ENCODE measurements around the gene ASRGL1. TPM values are rescaled to one million over a fixed set of nuclear protein-coding genes. Genes with fewer than 3 reads are reported as not detected.
A peak's percentile ranks its signal among the peaks of the same experiment; 100 is the strongest.
"Not testable (repeated sequence)": the region's sequence is repeated elsewhere in the genome, so short reads cannot be mapped to it uniquely, and the experiment has no call there.

The ASRGL1 gene
- total RNA-seq, 1 experiment from 2014 or later = 10.6 TPM

DNA sequence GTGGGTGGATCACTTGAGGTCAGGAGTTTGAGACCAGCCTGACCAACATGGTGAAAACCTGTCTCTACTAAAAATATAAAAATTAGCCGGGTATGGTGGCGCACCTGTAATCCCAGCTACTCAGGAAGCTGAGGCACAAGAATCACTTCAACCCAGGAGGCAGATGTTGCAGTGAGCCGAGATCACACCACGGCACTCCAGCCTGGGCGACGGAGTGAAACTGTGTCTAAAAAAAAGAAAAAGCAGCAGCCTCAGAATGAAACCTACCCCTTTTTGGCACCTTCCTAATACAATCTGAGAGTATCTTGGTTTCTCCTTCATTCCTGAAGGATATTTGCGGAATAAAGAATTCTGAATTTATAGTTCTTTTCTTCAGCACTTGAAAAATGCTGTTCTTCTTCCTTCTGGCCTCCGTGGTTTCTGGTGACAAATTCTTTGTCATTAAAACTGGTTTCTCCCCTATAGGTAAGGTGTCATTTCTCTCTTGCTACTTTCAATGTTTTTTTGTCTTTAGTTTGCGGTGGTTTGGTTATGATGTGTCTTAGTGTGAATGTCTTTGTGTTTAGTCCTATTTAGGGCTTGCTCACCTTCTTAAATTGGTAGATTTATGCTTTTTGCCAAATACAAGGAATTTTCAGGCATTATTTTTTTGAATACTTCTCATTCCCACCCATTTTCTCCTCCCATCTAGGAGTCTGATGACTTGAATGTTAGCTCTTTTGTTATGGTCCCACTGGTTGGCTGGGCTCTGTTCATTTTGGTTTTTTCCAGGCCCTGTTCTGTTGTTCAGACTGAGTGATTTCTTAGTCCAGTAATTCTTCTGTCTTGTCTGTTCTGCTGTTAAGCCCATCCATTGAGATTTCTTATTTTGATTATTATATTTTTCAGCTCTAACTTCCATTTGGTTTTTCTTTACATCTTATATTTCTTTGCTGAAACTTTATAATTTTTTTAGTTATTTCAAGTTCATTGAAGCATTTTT lies 15.4 kb downstream of the ASRGL1 start:
- no peak for DNase-seq (ENCODE audit: low spot score)

DNA sequence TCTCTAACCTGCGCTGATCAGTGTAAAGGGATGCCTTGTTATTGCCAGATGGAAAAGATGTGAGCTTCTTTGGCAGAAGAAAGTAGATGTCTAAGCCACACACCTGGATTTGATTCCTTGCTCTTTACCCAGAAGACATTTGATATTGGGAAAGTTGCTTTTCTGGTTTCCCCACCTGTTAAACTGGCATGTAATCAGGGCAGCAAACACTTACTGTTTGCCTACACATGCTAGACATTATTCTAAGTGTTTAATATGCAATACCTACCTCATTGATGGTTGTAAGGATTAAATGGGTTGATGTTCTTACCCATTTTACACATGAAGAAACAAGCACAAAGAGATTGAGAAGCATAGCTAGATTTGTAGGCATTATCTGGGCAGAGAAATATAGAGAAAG lies 16.6 kb downstream of the ASRGL1 start:
- no peak for DNase-seq (ENCODE audit: low spot score)

DNA sequence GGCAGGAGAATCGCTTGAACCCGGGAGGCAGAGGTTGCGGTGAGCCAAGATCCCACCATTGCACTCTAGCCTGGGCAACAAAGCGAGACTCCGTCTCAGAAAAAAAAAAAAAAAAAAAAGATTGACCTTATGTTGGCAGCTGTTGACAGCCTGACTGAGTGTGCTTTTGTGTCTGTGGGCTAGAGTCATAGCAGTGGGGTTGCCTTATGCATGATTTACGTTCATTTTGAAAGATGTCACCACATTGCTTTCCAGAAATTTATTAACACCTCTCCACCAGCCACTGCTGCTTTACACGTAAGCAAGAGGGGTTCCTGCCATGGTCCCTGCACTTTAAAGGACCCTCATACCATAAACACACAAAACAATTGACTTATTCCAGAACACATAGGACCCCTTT lies 21.0 kb downstream of the ASRGL1 start:
- no peak for DNase-seq (ENCODE audit: low spot score)

DNA sequence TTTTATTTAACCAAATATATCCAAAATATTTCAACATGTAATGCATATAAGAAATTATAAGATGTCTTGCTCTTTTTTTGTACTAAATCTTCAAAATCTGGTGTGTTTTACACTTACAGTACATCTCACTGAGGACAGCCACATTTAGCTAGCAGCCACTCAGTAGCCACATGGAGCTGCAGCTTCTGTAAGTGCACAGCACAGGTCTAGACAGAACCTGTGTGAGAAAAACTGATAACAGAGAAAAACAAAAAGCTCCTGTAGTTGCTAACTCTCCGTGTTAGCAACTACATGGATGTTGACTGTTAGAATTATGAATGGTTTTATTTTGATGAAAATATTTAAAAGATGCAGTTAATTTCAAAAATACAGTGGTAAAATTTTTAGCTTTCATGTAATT lies 22.2 kb downstream of the ASRGL1 start:
- DNase-seq (ENCODE audit: low spot score) = no peak

DNA sequence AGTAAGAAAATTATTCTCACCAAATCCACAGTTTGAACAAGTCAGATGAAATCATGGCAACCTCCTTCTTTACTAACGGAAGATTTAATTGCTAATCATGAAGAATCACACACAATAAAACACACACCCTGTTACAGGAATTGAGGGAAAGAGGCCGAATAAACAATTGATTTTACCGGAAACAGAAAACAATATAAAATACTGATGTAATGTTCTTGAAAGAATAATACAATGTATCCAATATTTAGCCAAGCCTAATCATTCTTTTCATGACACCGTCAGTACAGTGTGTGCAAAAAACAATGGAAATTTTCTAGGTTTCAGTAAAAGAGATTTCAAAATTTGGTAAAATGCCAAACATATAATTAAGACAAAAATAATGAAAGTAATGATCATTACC lies 23.4 kb downstream of the ASRGL1 start:
- DNase-seq (ENCODE audit: low spot score) = no peak

DNA sequence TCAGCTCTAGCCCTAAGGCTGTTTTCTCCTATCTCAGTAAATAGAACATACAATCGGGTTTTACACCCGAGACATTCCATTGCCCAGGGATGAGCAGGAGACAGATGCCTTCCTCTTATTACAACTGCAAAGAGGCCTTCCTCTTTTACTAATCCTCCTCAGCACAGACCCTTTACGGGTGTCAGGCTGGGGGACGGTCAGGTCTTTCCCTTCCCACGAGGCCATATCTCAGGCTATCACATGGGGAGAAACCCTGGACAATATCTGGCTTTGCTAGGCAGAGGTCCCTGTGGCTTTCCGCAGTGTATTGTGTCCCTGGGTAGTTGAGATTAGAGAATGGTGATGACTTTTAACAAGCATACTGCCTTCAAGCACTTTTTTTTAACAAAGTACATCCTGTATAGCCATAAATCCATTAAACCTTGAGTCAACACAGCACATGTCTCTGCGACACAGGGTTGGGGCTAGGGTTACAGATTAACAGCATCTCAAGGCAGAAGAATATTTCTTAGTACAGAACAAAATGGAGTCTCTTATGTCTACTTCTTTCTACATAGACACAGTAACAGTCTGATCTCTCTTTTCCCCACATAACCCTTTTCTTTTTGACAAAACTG lies 31.7 kb downstream of the ASRGL1 start:
- not testable (repeated sequence) for DNase-seq (ENCODE audit: low spot score)

DNA sequence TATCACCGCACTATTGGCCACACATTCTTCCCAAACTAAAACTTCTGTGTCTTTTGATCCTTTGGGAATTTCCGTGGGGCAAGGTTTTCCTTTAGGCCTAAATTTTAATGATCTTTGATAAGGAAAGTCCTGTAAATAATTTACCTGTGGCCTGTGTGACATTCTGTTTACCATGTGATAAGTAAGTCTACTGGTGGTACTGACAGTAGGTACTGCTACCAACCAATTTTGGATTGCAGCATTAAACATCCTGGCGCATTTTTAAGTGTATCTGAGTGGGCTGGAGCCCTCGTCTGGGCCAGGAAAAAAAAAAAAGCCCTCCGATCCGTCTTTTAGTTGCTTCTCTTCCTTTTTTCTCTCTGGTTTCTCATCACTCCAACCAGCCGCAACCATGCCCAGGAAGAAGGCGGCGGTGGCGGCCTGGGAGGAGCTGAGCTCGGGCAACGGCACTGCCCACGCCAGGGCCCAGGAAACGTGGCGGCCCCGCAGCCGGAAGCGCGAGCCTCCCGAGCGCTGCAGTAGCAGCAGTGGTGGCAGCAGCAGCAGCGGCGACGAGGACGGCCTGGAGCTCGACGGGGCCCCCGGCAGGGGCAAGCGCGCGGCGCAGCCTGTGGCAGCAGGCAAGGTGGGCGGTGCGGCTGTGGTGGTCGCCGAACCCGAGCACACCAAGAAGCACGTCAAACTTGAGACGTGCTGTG lies 33.6 kb downstream of the ASRGL1 start:
- DNase-seq (ENCODE audit: low spot score) = no peak

DNA sequence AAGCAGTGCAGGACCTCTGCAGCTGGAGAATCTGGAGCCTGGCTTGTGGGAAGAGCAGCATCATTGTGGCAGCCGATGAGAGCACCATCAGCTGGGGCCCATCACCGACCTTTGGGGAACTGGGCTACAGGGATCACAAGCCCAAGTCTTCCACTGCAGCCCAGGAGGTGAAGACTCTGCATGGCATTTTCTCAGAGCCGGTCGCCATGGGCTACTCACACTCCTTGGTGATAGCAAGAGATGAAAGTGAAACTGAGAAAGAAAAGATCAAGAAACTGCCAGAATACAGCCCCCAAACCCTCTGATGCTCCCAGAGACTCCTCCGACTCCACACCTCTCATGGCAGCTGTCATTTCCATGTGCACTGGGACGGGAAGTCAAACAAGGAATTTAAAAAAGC lies 35.6 kb downstream of the ASRGL1 start:
- DNase-seq (ENCODE audit: low spot score) = no peak

DNA sequence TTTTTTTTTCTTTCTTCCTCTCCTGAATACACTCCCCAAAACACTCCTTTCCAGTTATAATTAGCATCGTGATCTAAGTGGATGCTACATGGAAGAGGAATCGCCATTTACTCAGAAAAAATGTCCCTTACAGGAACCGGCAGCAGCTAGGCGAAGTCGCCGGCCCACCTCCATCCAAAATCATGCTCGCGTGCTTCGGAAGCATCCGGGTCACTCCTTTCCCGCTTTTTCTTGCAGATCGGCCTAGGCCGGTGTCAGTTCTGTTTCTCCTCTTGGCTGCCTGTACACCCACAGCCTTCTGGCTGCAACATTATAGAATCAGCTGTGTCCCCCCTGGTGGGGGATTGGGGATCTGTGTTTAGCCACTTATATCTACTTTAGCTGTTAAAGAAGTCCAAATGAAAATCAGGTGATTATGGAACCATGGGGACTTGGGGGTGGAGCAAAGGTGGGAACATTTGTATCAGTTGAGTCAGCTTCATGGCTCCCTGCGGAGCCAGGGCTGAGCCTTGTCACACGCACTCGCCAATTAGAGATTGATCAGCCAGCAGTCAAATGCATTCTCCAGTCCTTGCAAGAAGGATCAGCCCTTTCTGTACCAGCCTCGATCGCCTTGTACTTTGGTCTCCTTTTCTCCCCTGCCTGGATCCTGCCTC lies 36.3 kb downstream of the ASRGL1 start:
- DNase-seq (ENCODE audit: low spot score) = no peak

DNA sequence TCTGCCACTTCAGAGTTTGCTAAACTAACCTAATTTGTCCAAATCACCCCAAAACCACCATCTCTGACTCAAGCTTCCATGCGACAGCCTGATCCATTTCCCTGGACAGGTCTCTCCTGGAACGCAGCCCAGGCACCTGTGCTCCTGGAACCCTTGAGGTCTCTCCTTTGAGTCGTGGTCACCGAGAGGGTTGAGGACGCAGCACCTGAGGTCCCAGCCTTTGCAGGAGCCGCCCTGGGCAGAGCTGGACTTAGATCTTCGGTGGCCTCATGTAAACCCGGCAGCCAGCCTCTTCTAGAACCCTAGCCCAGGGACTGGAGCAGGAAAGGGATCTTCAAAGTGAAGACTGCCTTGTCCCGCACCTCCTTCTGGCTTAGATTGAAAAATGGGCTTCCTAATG lies 37.6 kb downstream of the ASRGL1 start:
- DNase-seq (ENCODE audit: low spot score) = no peak

DNA sequence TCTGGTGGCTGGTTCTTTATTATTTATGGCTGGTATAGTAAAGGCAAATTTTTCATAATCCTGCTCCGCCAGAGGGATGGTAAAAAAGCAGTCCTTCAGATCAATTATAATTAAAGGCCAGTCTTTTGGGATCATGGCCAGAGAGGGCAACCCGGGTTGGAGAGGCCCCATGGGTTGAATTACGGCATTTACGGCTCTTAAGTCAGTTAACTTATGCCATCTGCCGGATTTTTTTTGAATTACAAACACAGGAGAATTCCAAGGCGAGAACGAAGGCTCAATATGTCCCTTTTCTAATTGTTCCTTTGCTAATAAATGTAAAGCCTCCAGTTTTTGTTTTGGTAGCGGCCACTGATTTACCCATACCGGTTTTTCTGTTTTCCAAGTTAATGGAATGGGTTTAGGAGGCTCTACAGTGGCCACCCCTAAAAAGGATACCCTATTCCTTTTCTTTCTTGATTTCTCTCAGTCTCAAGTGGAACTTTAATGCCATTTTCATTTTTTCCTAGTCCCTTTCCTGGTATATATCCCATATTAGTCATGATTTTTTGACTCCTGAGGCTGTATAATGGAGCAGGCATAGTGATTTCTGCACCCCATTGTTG lies 41.3 kb downstream of the ASRGL1 start:
- DNase-seq (ENCODE audit: low spot score) = not testable (repeated sequence)

DNA sequence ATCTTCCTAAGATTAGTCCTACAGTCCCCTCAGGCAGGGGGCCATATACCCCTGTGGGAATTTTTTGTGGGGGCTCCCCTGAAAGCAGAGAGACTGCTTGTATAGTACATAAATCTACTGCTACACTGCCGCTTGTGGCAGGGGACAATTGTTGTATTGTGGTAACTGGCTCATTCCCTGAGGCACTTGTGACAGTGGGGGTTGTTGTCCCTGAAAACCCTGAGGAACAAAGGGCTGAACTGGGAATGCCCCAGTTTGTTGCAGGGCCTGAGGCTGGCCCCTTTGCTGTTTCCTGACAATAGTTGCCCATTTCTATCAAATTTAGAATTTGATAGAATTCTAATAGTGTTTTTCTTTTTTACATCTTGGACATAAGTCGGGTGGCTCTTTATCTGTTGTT lies 42.3 kb downstream of the ASRGL1 start:
- not testable (repeated sequence) for DNase-seq (ENCODE audit: low spot score)

DNA sequence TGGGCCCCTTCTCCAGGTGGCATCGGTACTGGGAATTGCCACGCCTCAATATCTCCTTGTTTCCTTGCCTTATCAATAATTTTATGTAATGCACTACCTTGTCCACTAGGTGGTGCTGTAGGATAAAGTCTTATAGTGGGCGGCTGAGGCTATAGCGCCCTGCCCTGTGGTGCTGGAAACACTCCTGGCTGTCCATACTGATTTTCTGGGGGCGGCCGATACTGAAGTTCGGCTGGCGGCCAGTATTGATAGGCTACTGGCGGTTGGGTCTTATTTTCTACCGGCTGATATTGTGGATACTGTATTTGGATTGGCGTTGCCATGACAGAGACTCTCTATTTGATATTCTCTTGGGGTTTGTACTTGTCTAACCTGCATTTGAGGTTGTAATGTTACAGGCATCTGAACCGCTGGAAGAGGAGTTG lies 43.6 kb downstream of the ASRGL1 start:
- DNase-seq (ENCODE audit: low spot score) = peak; percentile 57

DNA sequence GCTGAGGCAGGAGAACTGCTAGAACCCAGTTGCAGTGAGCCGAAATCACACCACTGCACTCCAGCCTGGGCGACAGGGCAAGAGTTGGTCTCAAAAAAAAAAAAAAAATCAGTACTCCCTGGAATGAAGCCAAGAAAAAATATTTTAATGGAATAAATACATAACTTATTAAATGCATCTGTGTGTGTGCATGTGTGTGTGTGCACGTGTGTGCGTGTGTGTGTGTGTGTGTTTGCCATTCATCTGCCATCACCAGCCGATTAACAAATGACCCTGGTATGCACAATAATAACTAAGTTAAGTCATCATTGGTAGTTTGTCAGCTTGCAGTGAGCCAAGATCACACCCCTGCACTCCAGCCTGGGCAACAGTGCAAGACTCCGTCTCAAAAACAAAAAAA lies 46.6 kb downstream of the ASRGL1 start:
- no peak for DNase-seq (ENCODE audit: low spot score)

DNA sequence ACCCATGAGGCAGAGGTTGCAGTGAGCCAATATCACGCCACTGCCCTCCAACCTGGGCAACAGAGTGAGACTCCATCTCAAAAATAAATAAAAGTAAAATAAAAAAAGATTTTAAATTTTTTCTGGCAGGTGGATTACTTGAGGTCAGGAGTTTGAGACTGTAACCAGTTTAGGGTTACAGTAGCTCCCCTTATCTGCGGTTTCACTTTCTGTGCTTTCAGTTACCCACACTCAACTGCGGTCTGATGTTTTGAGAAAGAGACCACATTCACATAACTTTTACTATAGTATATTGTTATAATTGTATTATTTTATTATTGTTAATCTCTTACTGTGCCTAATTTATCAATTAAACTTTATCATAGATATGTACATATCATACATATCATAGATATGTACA lies 48.8 kb downstream of the ASRGL1 start:
- DNase-seq (ENCODE audit: low spot score) = not testable (repeated sequence)

DNA sequence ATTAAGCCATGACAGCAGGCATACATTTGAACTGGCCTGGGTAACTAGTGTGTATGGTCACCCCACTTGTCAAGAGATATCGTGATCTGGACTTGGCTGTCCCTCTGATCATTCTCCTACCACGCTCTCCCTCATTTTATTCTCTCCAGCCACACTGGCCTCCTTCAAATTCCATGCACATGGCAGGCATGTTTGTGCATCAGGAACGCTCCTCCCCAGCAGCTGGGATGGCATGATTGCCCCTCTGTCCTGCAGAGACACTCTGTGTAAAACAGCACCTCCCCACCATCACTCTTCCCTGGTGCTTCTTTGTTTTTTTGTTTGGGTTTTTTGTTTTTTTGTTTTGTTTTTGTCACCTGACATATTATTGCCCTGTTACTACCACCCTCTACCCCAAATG lies 50.1 kb downstream of the ASRGL1 start:
- DNase-seq (ENCODE audit: low spot score) = no peak

DNA sequence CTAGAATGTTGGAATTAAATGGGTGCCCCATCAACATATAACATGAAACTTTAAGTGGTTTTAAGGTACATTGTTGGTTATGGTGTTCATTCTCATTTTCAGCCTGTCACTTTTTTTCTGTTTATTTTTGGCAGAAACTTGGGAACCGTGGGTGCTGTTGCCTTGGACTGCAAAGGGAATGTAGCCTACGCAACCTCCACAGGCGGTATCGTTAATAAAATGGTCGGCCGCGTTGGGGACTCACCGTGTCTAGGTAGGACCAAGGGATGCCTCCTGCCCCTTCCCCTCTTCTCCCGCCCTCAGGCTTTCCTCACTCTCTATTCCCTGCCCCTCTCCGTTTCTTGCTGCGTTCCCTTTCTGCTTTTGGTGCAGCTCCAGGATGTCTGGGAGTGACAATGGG lies 51.8 kb downstream of the ASRGL1 start:
- no peak for DNase-seq (ENCODE audit: low spot score)

DNA sequence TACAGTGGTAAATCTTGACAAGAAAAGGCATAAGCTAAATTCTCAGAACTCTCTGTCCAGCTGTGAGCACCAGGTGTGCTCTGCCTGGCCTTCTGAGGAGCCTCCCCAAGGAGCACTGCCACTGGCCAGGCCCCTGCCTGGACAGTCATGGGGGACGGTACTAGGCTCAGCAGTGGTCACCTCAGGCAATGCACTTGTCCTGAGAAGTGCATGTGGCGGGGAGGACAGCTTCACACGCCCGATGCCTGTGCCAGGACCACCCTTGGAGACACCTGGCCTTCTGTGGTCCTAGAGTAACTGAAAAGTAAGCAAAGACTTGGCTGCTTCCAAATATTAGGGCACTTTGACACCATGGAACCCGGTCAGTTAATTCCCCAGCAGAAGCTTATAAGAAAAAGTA lies 53.0 kb downstream of the ASRGL1 start:
- DNase-seq (ENCODE audit: low spot score) = no peak

DNA sequence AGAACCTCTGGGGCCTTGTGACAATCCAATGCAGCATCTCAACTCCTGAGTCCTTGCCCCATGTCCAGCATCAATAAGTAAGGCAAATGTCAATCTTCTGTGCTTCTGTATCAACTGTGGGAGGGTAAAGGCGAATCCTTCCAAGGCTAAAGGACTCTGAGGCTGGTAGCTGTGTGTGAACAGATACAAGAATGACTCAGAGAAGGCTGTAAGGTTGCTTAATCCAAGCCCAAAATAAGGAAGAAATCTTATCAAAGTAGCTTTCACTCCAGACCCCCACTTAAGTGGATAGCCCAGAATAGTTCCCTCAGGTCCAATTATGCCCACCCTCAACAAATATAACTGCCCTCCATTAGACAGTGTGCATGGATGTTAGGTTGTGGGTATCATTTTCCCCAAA lies 53.5 kb downstream of the ASRGL1 start:
- no peak for DNase-seq (ENCODE audit: low spot score)

DNA sequence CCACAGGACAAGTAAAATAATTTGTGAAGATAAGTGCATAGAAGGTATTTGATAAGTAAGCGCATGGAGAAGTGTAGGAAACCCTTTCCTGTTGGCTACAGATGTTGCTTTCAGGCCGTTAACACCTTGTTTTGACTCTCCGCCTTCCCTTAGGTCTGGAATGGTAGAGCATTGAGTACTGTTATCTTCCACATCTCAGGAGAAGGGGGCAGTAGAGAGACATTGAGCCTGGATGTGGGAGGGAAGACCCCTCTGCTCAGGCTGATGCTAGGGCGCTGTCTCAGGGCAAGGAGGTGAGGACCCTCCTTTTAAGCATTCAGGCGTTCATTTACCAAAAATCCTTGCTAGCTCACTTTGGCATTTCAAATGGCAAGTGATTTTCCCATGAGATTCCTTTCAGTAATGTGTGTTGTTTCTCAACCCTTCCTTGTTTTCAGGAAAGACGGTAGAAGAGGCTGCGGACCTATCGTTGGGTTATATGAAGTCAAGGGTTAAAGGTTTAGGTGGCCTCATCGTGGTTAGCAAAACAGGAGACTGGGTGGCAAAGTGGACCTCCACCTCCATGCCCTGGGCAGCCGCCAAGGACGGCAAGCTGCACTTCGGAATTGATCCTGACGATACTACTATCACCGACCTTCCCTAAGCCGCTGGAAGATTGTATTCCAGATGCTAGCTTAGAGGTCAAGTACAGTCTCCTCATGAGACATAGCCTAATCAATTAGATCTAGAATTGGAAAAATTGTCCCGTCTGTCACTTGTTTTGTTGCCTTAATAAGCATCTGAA lies 54.6 kb downstream of the ASRGL1 start:
- no peak for DNase-seq (ENCODE audit: low spot score)

DNA sequence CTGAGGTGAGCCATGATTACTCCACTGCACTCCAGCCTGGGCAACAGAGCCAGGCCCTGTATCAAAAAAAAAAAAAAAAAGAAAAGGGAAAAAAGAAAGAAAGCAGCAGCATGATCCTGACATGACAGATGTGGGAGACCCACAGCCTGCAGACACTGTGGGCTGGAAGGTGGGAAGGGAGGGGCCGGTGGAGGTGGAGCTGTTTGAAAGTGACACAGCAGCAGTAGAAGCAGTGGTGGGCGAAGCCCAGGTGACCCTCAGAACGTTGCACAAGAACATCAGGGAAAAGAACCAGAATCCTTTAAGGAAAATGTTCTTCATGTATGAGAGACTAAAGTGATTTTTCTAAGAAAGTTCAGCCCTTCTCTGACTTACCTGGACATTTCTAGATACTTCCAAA lies 55.3 kb downstream of the ASRGL1 start:
- no peak for DNase-seq (ENCODE audit: low spot score)

Measured in H4 (cell line).